Measurements from ENCODE around the gene SLC25A22.

SLC25A22 gene

DNA sequence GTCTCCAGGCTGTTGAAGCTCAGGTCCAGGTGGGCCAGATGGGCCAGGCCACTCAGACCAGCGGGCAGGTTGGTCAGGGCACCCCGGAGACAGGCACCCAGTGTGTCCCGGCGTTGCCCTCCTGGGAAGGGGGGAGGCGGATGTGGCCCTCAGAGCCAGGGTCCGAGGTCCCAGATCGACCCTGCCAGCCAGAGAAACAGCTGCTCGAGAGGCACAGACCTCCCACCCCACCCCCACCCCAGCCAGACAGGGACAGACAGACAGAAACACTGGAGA lies 5.3 kb upstream of the SLC25A22 start:
- DNase-seq = no peak

DNA sequence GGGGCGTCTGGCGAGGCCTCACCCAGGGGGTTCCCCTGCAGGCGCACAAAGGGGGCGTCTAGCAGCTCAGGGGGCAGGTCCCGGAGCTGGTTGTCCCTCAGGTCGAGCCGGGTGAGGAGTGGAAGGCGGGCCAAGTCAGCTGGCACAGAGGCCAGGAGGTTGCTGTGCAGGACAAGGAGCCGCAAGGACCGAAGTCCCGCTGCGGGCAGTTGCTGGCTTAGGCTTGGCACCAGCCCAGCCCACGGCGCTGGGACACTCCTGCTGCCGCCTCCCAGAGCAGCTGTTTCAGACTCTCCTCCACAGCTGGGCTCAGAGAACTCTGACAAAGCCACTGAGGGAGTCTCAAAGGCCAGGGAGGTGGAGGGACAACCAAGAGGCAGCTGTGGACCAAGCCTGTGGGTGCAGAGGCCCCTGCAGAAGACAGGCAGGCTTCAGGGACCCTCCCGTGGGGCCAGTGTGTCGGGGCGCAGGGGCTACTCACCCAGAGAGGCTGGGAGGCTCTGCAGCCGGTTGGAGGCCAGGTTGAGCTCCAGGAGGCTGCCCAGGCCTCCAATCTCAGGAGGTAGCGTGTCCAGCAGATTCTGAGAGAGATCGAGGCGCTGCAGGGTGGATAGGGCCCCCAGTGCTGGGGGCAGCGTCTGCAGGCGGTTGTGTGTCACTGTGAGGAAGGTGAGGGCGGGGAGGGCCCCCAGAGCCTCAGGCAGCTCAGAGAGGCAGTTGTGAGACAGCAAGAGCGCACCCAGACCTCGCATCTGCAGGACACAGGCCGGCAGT lies 4.8 kb upstream of the SLC25A22 start:
- no peak for DNase-seq

DNA sequence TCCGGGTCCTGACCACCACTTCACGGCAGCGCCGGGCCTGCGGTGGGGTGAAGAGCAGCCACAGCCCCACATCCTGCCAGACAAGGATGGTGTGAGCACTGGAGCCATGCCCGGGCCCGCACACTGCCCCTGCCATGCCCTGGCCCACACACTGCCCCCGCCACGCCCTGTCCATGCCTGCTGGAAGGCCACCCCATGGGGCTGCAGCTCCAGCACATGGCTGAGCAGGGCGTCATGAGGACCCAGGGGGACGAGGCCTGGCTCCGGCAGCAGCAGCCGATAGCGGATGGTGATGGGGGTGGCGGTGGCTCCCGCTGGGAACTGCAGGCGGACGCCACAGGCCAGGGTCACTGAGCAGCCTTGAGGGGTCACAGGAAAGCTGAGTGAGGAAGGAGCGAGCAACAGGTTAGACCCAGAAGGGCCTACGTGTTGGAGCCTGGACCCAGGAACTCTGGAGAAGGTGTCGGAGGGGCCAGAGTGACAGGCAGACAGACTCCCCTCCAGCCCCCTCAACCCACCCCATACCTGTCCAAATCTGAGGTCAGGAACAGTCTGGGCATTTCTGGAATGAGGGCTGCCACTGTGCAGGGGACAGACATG lies 4.0 kb upstream of the SLC25A22 start:
- DNase-seq = no peak

DNA sequence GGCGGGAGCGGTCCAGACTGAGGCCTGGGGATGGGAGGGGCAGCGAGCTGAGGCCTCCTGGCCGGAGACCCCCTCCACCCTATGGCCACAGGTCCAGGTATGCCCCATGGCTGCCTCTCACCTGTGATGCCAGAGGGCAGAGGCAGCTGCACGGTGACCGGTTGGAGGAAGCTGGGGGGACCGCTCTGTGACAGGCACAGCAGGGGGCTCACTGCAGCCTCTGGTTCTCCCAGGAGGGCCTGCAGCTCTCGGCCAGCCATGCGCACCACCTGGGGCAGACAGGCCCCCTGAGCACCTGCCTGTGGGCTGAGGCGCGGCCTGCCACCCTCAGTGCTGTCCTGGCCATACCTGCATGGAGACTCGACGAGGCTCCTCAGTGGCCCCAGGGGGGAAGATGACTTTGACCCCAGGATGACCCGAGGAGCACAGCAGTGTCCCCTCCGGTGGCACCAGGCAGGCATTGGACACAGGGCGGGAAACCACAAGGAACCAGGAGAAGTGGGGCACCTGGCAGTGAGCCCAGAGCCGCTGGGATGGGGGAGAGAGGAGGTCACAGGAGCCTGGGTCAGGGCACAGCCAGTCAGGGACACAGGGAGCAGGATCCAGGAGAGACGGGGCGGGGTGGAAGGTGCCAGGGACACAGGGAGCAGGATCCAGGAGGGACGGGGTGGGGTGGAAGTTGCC lies 3.2 kb upstream of the SLC25A22 start:
- DNase-seq = no peak

DNA sequence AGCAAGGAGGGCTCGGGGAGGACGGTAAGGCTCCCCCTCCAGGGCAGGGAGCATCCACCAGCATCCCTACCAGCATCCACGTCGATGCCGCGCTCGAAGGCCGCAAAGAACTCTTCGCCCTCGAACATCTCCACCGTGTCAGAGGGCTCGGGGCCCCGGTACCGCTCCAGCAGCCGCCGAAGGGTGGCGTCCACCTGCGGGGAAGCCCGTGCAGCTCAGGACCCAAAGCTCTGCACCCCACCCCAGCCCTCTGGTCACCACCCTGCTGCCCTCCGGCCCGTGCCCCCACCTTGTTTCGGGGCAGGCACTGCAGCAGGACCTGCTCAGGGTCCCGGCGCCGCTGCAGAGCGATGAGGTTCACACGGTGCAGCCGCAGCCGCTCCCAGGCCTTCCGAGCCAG lies 2.4 kb upstream of the SLC25A22 start:
- no peak for DNase-seq

DNA sequence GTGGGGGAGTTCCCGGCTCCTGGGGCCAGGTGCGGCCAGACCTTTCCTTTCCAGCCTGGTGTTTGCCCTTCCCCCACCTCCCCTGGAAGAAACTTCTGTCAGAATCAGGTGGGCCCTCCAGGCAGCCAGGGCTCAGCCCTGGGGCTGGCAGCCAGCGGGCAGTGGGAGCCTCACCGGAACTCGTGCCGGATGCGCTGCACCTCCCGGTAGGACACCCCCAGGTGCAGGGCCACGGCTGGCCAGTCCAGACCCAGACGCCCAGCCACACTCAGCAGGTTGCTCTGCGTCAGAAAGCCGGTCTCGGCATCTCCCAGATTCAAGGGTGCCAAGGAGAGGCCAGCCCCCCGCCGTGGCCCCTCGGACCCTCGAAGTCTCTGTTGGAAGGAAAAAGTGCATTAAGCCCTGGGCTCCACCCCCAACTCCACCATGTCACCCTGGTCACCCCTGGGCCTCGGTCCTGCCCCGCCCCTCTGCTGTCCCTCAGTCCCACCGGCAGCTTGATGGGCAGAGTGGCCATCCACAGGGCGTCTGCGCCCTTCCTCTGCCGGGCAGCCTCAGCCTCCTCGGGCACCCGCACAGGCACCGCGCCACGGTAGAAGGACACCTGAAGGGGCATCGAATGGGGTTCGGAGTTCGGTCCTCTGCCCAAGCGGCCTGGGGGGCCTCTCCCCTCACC lies 1.7 kb upstream of the SLC25A22 start:
- DNase-seq = no peak

DNA sequence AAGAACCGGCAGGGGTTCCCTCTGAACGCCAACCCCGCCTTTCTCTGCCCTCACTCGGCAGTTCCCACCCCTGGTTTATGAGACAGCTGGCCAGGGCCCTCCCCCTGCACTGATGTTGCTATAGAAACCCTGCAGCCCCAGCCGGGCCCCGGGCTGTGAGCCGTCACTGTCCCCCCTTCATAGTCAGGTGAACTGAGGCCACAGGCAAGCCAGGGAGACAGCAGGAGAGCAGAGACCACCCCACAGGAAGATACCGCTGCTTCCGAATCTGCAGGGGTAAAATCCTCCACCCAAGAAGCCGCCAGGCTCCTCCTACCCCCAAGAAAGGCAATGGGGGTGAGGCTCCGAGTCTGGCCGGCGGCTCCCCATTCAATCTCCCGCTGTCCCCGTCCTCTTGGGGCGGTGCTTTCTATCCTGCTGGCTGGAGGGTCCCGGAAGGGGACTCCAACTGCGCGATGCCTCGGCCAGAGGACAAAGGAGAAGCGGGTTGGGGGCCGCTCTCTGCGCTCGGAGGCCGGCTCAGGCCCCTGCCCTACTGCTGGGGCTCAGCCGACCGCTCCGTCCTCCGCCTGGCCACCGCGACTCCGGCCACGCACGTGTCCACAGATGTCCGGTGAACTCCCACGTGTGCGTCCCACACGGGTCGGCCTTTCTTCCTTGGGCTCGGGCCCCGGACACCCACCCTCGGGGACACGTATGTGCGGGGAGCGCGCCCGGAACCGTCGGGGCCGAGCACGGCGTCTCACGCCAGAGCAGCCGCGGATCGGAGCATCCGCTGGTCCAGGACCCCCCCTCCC lies 587 bp downstream of the SLC25A22 start:
- peak; percentile 67 to 72 for DNase-seq

DNA sequence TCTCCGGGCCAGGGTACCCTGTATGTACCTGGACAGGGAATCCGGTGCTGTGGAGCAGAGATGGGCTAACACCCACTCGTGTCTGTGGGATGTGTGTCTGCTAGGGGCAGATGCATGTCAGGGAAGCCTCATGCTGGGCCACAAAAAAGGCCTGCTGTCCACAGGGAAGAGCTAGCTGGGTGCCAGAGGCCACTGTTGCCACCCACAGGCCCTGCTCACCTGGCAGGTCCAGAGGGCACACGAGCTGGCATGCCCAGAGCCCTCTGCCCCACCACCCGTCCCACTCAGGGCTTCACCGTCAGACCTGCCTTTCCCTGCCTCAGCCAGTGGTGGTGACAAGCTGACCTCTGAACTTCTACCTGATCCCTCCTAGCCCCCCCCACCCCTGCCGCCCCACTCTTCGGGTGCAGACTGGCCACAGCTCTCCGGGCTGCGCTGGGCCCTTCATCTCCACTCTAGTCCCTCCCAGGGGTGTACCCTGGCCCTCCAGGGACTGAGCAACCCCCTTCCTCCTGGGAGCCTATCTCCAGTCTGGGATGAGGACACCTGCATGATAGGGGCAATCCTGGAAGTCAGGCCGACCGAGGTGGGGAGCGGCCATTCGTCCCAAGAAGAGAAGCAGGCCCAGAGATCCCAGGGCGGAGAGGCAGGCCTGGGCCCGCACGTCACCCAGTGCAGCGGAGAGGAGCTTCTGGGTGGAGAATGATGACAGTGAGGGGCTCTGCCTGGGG lies 1.4 kb downstream of the SLC25A22 start:
- DNase-seq = no peak

DNA sequence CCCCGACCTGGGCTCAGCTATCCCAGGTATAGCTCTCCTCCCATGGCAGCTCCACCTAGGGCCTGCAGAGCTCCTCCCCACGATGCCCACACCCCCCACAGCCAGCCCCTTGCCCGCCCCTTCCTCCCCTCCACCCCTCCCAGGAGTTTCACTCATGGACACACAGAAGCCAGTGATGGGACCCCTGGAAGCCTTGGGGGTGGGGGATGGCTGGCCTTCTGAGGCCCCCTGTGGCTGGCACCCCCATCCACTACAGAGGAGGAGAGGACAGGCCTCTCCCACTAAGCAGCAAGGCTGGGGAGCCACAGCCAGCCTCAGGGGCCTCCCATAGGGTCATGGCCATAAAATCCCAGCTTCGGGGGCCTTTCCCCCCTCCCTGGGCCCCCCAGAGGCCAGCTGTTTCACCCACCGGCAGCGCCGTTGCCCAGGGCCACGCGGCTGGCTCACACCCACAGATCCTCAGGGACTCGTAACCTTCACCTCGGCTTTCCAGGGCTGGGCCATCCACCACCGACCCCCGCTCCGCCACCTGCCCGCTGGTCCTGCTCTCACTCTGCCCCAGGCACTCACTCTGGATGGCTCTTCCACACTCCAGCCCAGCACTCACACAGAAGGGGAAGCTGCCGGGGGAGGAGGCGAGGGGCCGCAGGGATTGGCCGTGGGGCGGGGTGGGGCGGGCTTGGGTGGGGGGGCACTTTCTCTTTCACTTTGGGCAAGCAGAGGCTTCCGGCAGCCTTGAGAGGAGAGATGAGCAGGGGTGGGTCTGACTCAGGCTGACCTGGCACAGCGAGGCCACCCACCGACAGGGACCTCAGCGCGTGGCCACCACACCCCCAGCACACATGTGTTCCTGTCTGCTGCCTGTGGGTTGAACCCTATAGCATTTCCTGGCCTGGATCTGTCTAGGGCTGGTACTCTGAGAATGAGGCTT lies 2.2 kb downstream of the SLC25A22 start:
- DNase-seq = peak; percentile 75 to 91

DNA sequence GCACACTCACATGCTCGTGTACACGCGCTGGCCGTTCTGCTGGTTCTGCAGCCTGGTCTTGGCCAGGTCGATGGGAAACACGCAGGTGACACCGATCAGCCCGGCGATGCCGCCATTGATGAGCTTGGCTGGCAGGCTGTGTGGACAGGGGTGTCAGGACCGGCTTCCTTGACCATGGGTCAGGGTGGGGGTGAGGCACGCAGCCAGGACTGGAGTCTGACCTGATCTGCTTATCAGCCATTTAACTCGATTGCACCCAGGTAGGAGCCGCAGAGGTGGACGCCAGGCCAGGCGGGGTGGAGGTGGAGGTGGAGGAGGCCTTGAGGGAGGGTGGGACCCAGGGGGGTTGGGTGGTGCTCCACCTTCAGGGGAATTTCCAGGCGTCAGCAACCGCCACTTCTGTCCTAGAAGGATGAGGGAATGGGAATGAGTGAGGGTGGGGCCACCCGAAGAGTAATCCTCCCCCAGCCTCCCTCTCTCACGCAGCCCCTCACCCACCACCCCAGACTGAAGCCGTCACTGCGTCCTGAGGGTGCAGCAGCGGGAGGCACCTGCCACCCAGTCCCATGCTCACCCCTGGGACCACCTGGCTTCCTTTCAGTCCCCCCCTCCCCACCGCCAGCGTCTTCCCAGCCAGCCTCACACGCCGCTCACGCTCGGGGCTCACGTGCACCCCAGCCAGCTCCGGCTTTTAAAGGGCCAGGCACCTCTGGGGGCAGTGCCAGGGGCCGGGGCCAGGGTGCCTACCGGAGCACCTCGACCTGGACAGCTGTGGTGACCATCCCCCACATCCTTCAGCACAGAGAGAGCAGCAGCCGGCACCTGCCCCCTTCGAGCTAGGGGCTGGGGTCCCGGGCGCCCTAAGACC lies 3.1 kb downstream of the SLC25A22 start:
- DNase-seq = no peak

DNA sequence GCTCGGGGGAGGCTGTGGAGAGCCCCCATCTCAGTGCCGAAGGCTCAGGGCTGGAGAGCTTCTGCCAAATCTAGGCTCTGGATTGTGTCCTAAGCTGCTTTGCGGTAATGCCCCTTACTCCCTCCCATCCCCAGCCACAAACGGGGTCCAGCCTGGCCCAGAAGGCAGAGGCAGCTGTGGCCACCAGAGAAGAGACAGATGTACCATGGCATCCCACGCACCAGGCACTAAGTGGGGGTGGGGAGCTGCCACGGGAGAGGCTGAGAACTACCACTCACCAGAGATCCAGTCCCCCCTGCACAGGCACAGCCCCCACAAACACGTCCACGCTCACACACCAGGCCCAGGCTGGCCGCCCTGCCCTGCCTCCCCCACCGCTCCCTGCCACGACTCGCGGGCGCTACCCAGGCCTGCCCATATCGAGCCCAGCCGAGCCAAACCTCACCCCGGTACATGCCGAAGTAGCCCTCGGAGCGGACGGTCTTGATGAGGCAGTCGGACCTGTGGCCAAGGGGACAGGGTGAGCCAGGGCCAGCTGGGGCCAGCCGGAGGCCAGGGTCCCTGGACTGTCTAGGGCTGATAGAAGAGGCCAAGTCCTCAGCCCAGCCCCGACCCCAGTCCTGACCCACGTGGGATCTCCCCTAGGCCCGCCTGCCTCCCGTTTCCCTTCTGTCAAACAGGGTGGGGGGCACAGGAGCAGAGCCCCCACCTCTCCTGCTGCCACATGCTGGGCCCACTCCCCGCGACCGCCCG lies 3.9 kb downstream of the SLC25A22 start:
- no peak for DNase-seq

DNA sequence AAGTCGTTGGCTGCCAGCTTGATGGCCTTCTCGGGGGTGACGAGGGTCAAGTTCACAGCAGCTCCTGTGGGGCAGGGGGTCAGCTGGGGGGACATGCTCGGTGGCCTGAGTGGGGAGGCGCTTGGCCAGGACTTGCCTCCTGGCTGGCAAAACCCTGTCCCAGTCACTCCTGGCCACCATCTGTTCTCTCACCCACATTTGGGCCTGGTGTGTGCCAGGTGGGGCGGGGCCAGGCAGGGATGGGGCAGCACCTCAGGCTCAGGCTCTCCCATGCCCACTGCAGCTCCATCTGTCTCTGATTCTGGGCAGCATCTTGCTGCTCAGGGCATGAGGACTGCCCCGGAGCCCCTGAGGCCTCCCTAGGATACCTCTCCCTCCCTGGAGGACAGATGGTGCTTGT lies 4.5 kb downstream of the SLC25A22 start:
- no peak for DNase-seq

DNA sequence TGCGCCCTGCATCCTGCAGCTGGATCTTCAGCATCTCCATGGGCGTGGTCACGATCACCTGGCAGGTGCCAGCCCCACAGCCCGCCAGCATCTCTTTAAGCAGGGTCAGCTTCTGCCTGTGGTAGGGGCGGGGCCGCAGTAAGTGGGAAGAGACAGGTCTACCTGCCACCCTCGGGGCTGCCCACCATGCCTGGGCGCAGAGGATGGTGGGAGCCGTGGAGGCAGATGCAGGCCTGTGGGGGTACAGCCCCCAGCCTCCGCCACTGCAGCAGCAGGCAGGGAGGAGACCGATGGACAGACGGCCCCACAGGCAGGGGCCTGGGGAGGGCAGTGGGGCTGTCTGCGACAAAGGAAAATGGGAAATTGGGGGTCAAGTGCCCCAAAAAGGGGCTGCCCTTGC lies 5.2 kb downstream of the SLC25A22 start:
- no peak for DNase-seq

DNA sequence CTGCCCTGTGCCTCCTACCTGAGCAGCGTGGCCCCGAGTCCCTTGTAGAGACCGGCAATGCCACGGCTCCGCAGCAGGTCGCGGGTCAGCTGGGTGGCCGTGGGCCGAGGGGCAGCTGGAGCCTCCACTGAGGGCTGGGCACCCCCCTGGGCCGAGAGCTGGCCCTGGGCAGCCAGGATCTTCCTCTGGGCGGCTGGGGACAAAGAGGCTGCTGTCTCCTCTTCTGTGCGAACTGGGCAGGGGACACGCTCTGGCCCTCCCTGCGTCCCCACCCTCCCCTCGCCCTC lies 5.6 kb downstream of the SLC25A22 start:
- DNase-seq = no peak

DNA sequence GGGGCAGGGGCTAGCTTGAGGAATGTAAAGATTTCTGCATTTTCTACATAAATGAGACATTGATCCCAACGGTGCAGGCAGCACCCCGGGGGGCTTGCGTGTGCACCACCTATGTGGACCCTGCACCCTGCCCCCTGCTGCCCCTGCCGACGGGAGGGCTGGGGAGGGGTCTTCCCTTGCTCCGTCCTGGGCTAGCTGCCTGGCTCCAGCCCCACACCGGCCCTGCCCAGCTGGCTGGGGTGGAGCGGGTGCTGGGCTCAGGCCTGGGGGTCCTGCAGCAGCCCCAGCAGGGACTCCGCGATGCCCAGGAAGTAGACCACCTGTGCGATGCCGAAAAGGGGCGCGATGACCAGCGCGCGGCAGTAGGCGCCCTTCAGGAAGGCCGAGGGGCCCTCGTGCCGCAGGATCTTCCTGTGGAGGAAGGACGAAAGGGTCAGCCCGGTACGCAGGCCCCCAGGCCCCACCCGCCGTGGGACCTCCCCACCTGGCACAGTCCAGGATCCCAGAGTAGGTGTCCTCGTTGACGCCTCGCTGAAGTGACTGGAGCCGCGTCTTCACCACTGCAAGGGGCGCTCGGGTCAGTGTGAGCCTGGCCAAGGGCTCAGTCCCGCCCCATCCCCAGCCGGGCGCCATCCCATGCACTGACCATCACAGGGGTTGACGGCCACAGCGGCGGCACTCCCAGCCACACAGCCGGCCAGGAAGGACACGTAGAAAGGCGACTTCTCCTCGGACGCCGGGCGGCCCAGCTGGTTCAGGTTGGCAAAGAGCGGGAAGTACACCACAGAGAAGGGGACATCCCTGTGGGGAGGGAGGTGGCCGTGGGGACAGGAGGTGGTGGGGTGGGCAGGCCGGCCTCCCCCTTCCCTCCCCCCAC lies 6.2 kb downstream of the SLC25A22 start:
- DNase-seq = no peak

DNA sequence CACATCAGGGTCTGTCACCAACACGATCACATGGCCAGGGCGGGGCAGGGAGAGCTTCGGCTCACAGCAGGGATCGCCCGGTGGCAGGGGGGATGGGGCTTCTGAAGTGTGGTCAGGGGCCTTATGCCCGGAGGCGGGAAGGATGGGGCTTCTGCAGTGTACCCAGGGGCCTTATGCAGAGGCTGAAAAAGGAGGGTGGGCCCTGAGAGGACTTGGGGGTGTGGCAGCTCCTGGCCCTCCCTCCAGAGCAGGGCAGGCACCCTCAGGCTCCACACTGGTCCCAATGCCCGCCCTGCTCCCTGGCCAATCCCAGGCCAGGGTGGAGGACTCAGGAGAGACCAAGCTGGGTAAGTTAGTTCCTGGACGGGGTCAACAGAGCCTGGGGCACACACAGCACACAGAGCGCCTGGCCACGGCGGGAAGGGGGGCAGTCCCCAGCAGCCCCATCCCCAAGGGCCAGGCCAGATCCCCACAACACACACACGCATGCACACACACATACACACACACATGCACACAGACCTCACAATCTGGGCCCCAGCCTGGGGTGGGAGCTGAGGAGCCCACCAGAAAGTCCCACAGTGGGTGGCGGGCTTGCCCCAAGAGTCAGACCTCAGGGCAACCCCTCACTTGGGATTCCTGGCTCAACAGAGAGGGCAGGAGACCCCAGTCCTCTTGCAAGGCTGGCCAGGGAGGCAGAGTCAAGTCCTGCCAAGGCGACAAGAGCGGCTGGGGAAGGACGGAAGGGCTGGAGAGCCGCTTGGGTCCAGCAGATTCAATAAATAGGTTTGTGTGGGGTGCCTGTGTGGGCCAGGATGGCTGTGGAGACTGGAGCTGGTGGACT lies 7.1 kb downstream of the SLC25A22 start:
- DNase-seq = no peak

DNA sequence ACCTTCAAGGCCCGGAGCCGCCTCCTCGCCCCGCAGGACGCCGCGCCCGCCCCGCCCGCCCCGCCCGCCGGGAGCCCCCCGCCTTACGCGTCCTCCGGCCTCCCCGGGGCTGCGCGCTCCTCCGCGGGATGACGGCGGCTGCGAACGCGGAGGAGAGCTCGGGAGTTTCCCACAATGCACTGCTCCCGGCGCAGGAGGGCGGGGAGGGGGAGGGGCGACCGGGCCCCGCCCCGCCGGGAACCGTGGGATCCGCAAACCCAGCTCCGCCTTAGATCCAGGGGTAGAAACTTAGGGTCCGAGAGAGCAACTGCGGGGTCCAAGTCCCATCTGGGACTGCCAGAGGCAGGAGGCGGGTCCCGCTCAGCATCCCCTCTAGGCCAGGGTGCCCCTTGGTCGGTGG lies 8.1 kb downstream of the SLC25A22 start, which contains the start of gene CEND1:
Gene CEND1 (minus strand): TSS at position 148 of the 400 bp plus-strand sequence. CDS start 1,514 bp downstream, outside the sequence.
- no peak for DNase-seq

Measured in inflammatory macrophage (primary cell).